Measurements from ENCODE around the gene STOX2. TPM values are rescaled to one million over a fixed set of nuclear protein-coding genes. Genes with fewer than 3 reads are reported as not detected.

STOX2 gene
- total and polyA plus RNA-seq, 10 of the 15 experiments (the other 5 are each of a cell fraction or from before 2014, with no cell fraction given), result 0.01 to 1.2 (median 0.18) TPM; not detected in 4

GRCh38 chr4:184041156-184041555, 136.0 kb downstream of the STOX2 start:
- Histone ChIP-seq H3K79me2 (ENCODE audit: control insufficient read depth, insufficient read depth, low read length) (no peaks in the 10 kb centered on the region), H3K4me2 (ENCODE audit: control insufficient read depth, insufficient read depth) (no peak overlapping the region), H3K36me3 (ENCODE audit: control insufficient read depth in 2 of 2, insufficient read depth in 2 of 2, low read length in 1 of 2) (no peaks in the 10 kb centered on the region), H3K9ac (ENCODE audit: control insufficient read depth, insufficient read depth, low read length) (no peak overlapping the region), H3K9me3 (replicated peaks; ENCODE audit: control insufficient read depth, insufficient read depth, low read length) (no peaks in the 10 kb centered on the region), H3K27me3 (replicated peaks in 1 of 2; ENCODE audit: control insufficient read depth in 2 of 2, insufficient read depth in 2 of 2, low read length in 1 of 2) (peaks cover 3 to 8% of the 10 kb centered on the region in 2 experiments; a peak in 2 of 4 replicates), H3K4me3 (no peak overlapping the region), H3K27ac (ENCODE audit: control insufficient read depth, insufficient read depth) (no peak overlapping the region), H4K20me1 (ENCODE audit: control insufficient read depth, insufficient read depth) (no peaks in the 10 kb centered on the region), H3K4me1 (ENCODE audit: control insufficient read depth, insufficient read depth, low read length) (no peaks in the 10 kb centered on the region), H2AFZ (ENCODE audit: control insufficient read depth, low read depth, low read length) (no peak overlapping the region)
- no TSS peak for BruUV-seq (replicated peaks)
- ChIA-PET RAD21 (ENCODE audit: unreplicated experiment) (no interaction called here), SMC1A (ENCODE audit: uncharacterized antibody, unreplicated experiment) (no interaction called here), POLR2A (no interaction called here), CTCF (no interaction called here)
- ATAC-seq, result no peak
- no peak for DNase-seq (ENCODE audit: low read depth, low spot score)
- in situ Hi-C loops (cut with MboI), result no loop called here
- intact Hi-C loops (cut with micrococcal nuclease; ENCODE audit: unreplicated experiment), result no loop called here
- 43% methylated on average over 10 of the region's 10 CpGs for WGBS (ENCODE audit: insufficient coverage, insufficient replicate concordance, low lambda C conversion rate, missing lambda C conversion rate)
- FAIRE-seq, result no peak
- TF ChIP-seq KDM1A (IDR thresholded peaks at IDR 0.05; ENCODE audit: borderline replicate concordance) (no peak), ZNF592 (IDR thresholded peaks at IDR 0.05) (no peak), BCL11A (IDR thresholded peaks at IDR 0.05; ENCODE audit: low read depth, low read length) (no peak), SUZ12 (IDR thresholded peaks at IDR 0.05; ENCODE audit: unreplicated experiment) (no peak)

All from GM12878 (cell line).